Astrocyte (in vitro differentiated cells and primary cell): Measurements from ENCODE around the gene PXMP4.

Experiments used
- CTCF ChIP-seq: IDR thresholded peaks from 2 replicates; pipeline ENCODE4 v1.5.1; 2011; ENCODE audit warnings: low read depth, mild to moderate bottlenecking, inconsistent platforms, low read length, moderate library complexity; ENCODE audit not compliant: insufficient read depth
- EZH2 ChIP-seq: IDR thresholded peaks from 2 replicates; pipeline ENCODE4 v1.6.1; 2012; ENCODE audit warnings: mild to moderate bottlenecking, low read length, inconsistent platforms; ENCODE audit not compliant: insufficient read depth

GRCh38 chr20:33681728-33682353, 38.3 kb downstream of the PXMP4 start:
- TF ChIP-seq CTCF: no peak
- no peak for TF ChIP-seq EZH2
